ENCODE results near the gene ATG16L2. TPM values are rescaled to one million over a fixed set of nuclear protein-coding genes. Genes with fewer than 3 reads are reported as not detected.

The ATG16L2 gene
- total RNA-seq, 2 experiments from 2014 or later = 57.0 to 60.1 TPM

DNA sequence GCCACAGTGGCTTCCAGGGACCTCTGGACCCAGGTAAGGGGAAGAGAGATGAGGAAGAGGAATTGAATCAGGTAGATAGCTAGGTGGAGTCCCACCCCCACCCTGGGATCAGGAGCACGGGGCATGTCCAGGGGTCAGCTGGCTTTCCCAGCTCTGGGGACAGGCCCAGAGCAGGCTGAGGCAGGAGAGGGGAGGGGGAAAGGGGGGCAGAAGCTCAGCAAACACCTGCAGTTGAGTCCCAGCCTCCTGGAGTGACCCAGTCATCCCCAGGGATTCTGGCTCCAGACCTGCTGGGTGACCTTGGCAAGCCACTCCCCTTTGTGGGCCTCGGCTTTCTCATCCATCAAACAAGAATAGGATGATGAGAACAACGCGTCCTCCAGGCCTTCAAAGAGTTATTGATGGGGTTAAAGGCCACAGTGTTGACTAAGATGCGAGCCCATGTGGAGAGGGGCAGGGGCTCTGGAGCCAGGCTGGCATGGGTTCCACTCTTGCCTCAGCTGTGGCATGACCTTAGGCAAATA is 36.4 kb upstream of the ATG16L2 start:
- CTCF ChIA-PET = no interaction called here

DNA sequence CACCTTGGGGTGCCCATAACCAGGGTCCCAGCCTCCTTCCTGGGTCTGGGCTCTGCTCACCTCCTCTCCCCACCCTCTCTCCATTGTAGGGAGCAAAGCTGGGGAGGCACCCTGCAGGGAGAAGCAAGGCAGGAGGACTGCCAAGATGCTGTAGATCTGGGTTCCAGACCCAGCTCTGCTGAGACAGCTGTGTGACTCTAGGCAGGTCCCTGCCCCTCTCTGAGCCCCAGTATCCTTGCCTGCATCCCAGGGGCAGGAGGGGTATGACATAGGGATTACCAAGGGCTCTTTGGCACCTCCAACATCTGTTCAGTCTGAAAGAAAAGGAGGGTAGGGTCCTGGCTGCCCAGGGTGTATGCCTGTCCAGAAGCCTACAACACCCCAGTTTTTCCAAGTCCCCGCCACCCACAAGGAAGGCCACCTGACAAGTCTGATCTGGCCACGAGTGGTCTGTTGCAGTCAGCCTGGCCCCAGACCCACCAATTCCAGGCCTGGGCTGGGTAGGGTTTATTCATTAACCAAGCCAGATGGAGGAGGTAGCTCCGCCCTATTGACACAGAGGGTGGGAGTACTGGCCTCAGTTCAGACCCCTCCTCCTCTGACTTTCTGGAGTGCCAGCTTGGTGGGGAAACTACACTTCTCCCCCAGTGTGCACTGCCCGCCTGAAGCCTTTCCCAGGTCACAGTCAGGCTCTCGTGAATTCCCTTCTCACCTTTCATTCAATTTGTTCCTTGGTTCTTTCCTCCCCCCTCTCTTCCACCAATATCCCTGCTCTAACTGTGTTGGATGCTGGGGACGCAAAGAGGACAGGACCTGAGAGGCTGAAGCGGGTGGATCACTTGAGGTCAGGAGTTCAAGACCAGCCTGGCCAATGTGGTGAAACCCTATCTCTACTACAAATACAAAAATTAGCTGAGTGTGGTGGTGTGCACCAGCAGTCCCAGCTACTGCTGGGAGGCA is 35.4 kb upstream of the ATG16L2 start:
- CTCF ChIA-PET = interaction anchor here (1.2 kb wide), 1 partner anchor 34 kb away, joined by 4 read pairs; no protein-coding TSS in a partner anchor
- POLR2A ChIA-PET = no interaction called here

More for the DNA sequence above, 36.4 kb upstream of the ATG16L2 start:
- POLR2A ChIA-PET = no interaction called here

DNA sequence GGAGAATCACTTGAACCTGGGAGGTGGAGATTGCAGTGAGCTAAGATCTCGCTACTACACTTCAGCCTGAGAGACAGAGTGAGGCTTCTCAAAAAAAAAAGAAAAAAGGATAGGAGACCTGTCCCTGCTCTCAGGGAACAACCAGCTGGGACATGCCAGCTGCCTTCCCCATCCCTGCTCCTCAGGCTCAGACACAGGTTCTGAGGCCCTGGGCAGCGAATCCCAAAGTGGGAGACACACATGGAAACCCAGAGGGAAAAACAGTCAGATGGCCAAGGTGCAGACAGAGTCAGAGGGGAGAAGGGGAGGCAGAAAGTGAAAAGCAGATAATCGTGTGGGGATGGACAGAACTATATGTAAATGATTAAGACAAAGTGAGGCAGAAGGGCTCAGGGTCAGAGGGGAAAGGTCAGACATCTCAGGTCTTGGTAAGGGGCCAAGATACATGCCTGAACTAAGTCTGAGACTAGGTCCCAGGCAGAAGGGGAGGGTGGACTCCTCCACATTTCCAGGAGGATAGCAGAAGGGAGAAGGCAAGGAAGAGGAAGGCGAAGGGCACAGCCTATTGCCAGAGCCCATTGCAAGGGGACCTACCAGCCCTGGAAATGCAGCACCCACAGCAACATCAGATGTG is 34.6 kb upstream of the ATG16L2 start:
- POLR2A ChIA-PET = no interaction called here

DNA sequence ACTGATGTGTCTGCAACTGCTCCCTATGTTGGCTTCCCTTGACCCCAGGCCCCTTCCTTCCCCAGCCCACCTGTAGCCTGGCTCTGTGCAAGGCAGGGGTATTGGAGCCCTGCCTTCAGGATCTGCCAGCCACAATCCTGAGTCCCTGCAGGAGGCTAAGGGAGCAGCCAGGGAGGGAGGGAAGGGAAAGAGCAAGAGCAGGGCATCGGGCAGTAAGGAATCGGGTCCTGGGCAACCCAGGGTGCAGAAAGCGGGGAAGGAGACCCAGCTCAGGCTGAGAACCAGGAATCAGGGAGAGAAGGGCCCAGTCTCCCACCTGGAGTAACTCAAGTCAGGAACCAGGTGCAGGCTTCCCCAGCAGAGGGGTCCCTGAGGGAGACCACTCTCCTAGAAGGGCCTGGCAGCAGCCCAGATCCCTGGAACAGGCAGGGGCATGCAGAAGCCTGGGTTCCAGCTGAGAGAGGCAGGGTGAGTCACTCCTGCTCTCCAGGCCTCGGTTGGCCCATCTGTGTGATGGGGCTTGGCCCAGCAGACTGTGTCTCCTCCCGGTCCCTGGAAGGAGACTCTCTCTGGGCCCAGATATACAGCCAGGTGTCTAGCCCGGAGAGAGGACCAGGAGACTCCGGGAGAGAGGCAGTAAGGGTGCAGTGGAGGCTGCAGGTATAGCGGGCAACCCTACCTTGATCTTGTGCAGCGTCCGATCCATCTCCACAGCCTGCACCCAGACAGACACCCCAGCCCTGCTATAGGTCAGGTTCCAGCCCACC is 33.7 kb upstream of the ATG16L2 start:
- POLR2A ChIA-PET = interaction anchor here (1.6 kb wide), 1 partner anchor 10 kb away, joined by 5 read pairs; no protein-coding TSS in a partner anchor
- CTCF ChIA-PET = interaction anchor here (0.6 to 0.9 kb wide), 2 partner anchors 12 to 34 kb away, joined by 3 read pairs; partner anchors contain the start of gene ATG16L2

More for the DNA sequence above, 34.6 kb upstream of the ATG16L2 start:
- CTCF ChIA-PET = interaction anchor here (1.2 kb wide), 1 partner anchor 34 kb away, joined by 4 read pairs; no protein-coding TSS in a partner anchor

DNA sequence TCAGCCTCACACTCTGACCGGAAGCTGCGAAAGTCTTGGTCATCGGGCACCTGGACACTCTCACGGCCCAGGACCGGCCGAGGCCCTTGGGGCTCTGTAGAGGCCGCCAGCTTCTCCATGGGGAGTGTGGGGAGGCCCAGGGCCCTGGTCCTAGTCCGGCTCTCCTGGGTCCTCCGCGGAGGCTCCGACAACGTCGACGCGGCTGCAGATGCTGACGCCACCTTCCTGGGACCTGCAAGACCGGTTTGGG is 33.2 kb upstream of the ATG16L2 start:
- ChIA-PET CTCF (interaction anchor here (0.6 to 2.0 kb wide), 3 partner anchors 12 to 97 kb away, joined by 3 to 4 read pairs (median 3); partner anchors contain the start of gene ATG16L2), POLR2A (interaction anchor here (1.6 kb wide), 1 partner anchor 10 kb away, joined by 5 read pairs; no protein-coding TSS in a partner anchor)

DNA sequence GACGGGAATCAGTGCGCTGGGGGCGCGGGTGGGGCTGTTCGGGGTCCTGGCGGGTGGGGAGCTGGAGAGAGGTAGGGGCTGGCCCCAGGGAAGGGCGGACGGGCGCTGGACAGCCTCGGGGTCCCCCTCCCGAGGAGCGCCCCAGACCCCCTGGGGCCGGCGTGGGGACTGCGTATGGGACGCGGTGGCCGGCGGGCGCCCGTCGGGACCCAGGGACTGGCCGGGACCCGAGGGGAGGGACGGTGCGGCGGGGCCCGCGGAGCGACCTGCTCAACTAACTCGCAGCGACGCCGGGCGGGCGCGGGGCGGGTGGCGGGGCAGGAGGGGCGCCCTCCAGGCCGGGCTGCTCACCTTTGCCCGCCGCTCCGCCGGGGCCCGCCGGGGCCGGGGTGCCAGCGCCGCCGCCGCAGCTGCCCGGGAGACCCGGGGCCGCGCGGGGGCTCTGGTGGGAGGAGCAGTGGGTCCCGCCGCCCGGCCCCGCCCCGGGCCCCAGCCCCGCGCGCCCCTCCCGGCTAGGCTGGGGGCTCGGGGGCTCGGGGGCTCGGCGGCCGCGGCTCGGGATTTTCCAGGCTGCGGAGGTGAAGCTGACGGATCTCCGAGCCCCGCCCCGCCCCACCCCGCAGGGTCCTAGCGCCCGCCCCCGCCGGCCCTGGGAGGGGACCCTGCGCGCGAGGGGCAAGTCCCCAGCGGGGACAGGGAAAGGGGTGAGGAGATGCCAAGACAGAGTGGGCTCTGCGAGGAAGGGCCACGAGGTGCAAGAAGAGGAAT is 32.7 kb upstream of the ATG16L2 start:
- ChIA-PET POLR2A (interaction anchor here (0.9 to 1.6 kb wide), 2 partner anchors 9 to 13 kb away, joined by 3 to 5 read pairs; partner anchors contain the start of gene STARD10), CTCF (interaction anchor here (0.9 to 2.0 kb wide), 5 partner anchors 11 to 97 kb away, joined by 3 to 10 read pairs (median 4); partner anchors contain the start of gene ATG16L2)

DNA sequence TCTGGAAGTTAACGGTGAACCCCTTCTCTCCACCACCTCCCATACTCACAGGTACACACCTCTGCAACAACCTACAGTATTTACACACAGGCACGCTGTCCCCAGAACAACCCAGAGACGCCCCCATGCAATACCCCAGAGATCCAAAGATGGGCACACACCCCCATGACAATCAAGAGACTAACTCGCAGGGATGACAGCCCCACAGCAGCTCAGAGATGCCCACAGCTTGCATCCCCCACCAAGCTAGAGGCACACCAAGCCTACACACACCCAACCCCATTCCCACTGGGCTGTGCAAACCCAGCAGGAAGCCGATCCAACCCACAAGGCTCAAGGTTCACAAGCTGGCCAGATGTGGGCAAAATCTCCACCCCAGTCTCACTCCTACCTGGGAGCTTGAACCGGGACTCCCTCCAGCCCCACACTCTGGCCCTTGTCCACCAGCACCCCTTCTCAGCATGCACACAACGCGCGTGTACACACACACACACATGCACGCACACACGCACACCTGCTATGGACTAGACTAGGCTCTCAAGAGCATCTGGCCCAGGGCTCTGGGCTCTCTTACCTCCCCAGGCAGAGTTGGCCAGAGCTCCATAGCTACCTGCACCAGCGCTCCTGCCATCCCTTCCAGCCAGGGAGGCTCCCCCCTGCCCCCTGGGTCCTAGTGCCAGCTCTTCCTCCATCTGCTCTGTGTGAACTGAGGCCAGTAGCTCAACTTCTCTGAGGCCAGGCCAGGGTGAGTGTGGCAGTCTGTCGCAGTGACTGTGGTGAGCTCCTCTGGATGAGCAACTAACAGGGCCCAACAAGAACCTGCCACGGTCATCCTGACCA is 31.9 kb upstream of the ATG16L2 start:
- POLR2A ChIA-PET = interaction anchor here (0.6 to 1.6 kb wide), 4 partner anchors 8 to 57 kb away, joined by 3 to 5 read pairs (median 3); partner anchors contain the start of gene STARD10
- CTCF ChIA-PET = interaction anchor here (0.7 to 2.0 kb wide), 6 partner anchors 10 to 139 kb away, joined by 3 to 10 read pairs (median 4); partner anchors contain the start of gene STARD10

DNA sequence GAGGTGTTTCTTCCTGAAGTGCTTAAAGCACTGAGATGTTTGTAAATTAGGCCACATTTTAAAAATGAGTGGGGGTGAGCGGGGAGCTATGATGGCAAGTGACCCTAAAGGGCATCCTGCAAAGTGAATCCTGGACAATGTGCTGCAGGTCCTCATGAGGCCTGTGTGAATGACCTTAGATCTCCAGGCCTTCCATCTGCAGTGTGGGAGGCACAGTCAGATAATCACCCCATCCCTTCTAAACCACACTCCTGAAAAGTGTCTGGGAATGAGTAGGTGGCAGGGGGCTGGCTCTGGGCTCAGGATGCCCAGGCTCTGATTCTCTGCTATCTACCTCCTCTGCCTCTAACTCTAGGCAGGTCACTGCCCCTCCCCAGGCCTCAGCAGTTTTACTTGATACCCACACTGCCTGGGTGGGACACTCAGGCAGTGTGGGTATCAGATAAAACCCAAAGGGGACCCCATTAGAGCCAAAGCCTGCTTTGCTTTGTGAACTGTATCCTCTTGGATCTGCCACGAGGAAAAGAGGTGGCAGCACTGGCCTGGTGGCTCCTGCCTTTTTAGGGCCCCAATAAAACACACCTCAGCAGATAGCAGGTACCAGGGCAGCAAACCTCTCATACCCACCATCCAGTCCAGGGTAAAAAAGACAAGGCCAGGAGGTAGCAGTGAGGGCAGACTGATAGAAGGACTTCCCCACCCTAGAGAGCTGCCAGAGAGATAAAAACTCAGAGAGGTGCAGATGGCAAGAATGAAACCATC is 30.9 kb upstream of the ATG16L2 start:
- CTCF ChIA-PET = interaction anchor here (0.7 to 2.0 kb wide), 7 partner anchors 9 to 140 kb away, joined by 3 to 10 read pairs (median 4); partner anchors contain the start of gene STARD10
- POLR2A ChIA-PET = interaction anchor here (0.6 kb wide), 1 partner anchor 31 kb away, joined by 3 read pairs; no protein-coding TSS in a partner anchor

DNA sequence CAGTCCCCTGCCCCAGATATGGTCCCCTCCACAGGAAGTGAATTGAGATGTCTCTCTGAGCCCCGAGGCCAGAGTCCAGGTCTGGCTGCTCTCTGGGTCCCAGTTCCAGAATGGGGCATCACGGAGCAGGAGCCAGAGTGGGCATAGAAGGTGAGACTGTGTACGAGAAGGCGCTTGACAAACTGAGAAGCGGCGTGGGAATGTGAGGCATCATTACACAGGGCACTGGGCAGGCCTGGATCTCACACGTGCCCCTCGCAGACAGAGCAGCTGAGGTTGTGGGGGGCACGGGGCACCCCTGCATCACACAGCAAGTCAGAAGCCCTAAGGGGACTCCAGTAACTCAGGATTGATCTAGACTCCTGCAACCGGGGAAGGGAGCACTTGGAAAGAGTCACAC is 29.5 kb upstream of the ATG16L2 start:
- CTCF ChIA-PET = interaction anchor here (1.5 kb wide), 1 partner anchor 35 kb away, joined by 4 read pairs; no protein-coding TSS in a partner anchor
- POLR2A ChIA-PET = no interaction called here

DNA sequence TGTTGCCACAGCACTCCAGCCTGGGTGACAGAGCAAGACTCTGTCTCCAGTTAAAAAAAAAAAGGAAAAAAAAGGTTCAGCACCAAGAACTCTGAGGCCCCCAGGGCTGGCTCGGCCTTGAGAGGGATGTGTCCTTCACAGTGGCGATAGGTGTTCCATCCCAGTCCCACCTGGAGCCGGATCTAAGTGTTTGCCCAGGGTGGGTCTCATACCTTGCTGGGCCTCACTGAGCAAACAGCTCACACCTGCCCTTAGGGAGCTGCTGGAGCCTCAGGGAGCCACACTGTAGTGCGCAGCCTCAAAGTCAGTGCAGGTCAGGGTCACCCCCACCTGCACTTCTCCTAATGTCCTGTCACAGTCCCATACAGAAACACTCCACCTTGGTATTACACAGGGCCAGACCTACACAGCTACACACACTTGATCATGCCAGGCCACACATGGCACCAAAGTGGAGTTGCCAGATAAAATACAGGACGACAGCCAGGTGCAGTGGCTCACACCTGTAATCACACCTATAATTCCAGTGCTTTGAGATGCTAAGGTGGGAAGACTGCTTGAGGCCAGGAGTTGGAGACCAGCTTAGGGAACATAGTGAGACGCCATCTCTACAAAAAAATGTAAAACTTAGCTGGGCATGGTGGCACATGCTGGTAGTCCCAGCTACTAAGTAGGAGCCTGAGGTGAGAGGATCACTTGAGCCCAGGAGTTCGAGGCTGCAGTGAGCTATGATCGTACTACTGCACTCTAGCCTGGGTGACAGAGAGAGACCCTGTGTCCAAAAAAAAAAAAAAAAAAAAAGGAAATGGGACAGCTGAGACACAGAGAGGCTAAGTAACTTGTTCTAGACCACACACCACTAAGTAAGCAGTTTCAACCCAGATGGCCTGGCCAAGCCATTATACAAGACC is 27.7 kb upstream of the ATG16L2 start:
- POLR2A ChIA-PET = interaction anchor here (1.3 kb wide), 1 partner anchor 26 kb away, joined by 6 read pairs; no protein-coding TSS in a partner anchor
- CTCF ChIA-PET = interaction anchor here (2.8 kb wide), 1 partner anchor 61 kb away, joined by 15 read pairs; no protein-coding TSS in a partner anchor

DNA sequence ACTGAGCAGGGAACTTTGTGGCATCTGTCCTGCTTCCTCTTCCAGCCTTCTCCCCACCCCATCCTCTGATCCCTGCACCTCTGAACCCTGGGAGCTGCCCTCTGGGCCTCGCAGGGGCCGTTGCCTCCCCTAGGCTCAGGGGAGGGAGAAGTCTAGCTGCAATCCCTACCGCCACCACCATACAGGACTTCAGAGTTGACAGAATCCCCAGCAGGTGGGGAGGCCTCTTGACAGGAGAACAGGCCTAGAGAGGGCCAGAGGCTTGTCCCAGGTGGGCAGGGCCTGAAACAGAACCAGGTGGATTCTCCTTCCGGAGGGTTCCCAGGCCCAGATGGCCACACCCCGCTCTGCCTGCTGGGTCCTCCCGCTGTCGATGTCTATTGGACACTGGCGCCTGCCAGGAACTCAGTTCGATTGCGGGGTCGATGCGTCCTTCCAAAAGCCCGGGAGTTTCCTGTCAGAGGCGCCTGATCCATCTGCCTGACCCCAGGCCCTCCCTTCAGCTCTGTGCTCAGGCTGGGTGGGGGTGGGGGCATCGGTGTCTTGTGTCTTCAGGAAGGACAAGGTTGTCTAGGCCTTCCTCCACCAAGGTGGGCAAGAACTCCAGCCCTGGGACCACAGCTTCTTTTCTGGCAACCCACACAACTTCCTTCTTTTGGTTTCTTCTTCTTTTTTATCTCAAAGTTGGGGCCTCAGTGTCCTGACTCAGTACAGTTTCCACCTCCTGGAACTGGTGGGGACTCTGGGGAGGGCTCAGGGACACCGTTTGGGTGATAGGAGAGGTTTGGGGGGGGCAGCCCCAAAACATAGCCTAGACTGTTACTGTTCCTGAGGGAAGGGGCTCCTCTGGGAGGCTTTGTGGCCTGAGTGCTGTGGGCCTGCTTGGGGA is 26.8 kb upstream of the ATG16L2 start:
- POLR2A ChIA-PET = interaction anchor here (1.3 kb wide), 1 partner anchor 26 kb away, joined by 6 read pairs; no protein-coding TSS in a partner anchor
- CTCF ChIA-PET = interaction anchor here (0.6 to 2.8 kb wide), 2 partner anchors 16 to 62 kb away, joined by 3 to 15 read pairs; no protein-coding TSS in a partner anchor

DNA sequence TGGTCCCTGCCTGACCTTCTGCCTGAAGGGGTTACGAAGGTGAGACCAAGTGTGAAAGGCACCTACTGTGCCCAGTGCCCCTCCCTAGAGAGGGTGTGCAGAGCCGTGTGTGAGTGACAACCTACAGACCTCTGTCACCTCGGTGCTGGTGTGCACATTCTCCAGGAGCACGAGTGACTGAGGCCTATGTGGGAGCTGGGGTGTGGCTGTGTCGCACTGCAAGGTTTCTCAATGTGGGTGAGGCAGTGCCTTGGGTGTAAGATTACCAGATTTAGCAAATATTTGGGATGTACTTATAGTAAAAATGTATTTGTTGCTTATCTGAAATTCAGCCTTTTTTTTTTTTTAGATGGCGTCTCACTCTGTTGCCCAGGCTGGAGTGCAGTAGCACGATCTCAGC is 26.0 kb upstream of the ATG16L2 start:
- ChIA-PET POLR2A (no interaction called here), CTCF (interaction anchor here (1.0 to 2.8 kb wide), 2 partner anchors 31 to 63 kb away, joined by 3 to 15 read pairs; no protein-coding TSS in a partner anchor)

DNA sequence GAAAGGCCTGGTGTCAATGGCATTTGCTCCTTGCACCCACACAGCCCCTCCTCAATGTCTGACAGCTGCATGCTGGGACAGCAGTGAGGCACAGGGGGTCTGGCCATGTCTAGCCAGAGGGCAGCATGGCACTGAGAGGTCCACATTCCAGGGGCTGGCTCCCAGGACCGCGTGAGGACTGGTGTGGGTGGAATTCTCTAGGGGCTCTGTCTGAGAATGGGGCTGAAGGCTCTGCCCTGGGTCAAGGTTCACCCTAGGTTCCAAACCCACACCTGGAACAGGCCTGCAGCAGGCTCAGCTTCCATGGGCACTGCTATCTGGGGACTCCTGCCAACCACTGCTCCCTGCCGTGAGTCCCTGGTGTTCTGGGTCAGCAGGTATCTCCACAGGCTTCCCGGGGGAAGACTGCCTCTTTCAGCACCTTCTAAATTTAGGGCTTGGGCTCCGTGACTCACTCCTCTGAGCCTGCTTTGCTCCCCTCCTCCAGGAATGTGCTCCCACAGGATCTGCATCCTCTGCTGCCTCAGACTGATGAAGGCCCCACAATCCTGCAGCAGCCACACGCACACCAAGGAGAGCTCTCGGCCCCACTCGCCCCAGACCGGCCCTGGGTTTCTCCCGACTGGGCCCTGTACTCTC is 24.6 kb upstream of the ATG16L2 start:
- POLR2A ChIA-PET = interaction anchor here (1.7 kb wide), 1 partner anchor 8 kb away, joined by 5 read pairs; no protein-coding TSS in a partner anchor

More for the DNA sequence above, 24.6 kb upstream of the ATG16L2 start:
- CTCF ChIA-PET = interaction anchor here (2.8 kb wide), 1 partner anchor 64 kb away, joined by 15 read pairs; no protein-coding TSS in a partner anchor

Measured in activated CD8-positive, alpha-beta memory T cell treated with anti-CD3 and anti-CD28 coated beads for 36 hours (primary cell).